ENCODE results near the gene RALGPS1.

The RALGPS1 gene

DNA sequence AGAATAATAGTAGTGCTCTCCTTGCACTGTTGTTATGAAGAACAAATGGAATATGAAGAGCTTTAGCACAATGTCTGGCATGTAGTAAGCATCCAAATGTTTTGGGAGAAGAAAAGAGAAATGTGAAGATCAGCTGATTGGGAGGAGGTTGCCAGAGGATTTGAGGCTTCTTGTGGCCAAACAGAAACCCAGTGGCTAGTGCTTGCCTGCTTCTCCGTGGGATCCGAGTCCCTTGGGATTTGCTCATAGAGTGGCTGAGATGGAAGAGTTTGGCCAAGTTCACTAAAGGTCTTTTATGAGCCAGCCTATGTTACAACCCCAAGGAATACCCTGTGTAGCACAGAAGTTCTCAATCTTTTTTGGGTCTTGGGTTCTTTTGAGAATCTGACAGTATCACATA lies 121.9 kb downstream of the RALGPS1 start:
- TF ChIP-seq, protein P1, sequence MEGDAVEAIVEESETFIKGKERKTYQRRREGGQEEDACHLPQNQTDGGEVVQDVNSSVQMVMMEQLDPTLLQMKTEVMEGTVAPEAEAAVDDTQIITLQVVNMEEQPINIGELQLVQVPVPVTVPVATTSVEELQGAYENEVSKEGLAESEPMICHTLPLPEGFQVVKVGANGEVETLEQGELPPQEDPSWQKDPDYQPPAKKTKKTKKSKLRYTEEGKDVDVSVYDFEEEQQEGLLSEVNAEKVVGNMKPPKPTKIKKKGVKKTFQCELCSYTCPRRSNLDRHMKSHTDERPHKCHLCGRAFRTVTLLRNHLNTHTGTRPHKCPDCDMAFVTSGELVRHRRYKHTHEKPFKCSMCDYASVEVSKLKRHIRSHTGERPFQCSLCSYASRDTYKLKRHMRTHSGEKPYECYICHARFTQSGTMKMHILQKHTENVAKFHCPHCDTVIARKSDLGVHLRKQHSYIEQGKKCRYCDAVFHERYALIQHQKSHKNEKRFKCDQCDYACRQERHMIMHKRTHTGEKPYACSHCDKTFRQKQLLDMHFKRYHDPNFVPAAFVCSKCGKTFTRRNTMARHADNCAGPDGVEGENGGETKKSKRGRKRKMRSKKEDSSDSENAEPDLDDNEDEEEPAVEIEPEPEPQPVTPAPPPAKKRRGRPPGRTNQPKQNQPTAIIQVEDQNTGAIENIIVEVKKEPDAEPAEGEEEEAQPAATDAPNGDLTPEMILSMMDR (IDR thresholded peaks at IDR 0.05) = no peak

DNA sequence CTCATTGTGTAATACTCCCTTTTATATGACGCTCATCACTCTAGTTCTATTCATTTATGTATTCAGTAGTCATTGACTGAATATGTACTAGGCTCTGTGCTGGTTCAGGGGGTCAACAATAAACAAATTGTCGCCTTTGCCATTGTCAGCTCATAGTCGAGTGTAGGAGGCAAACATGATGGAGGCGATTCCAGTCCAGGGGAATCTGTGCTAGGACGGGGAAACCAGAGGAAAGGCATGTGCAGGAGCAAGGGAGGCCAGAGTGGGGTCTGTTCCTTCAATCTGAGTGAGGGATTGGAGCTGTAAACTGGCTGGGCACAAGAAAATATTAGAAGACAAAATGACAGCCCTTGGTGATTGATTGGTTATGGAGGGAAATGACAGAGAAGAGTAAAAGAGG lies 123.9 kb downstream of the RALGPS1 start:
- TF ChIP-seq, protein P1 (IDR thresholded peaks at IDR 0.05) = no peak

DNA sequence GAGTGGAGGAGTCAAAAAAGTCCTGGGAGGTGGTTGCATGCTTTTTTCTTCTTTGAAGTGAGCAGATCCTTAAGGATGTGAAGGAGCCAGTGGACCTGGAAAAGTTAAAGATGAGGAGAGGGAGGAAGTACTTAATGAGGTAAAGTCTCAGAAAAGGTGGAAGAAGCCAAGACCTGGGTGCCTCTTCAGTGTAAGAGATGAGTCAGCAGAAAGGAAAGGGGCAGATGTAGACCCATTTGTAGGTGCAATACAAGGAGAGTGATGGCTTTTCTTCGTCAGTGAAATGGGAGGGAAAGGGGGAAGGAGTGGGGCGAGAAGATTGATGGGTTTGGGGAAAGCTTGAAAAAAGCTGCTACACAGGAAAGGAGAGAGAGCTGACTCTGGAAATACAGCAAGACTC lies 124.9 kb downstream of the RALGPS1 start:
- TF ChIP-seq, protein P1 (IDR thresholded peaks at IDR 0.05) = no peak

DNA sequence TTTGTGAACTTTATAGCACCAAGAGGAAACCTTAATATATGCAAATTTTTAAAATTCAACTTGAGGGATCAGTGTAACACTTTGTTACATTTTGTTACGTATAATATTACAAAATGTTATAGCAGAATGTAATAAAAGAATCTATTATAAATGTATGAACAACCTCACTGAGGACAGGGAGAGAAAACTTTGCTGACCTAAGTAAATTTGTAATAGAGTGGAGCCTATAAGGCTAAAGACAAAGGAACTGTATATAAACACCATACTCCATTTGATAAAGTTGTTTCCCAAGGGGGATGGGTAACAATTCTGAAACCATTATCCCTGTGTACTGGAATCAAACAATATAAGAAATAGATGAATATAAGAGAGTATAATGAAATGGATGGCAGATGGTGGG lies 130.6 kb downstream of the RALGPS1 start:
- TF ChIP-seq, protein P1 (IDR thresholded peaks at IDR 0.05) = no peak

DNA sequence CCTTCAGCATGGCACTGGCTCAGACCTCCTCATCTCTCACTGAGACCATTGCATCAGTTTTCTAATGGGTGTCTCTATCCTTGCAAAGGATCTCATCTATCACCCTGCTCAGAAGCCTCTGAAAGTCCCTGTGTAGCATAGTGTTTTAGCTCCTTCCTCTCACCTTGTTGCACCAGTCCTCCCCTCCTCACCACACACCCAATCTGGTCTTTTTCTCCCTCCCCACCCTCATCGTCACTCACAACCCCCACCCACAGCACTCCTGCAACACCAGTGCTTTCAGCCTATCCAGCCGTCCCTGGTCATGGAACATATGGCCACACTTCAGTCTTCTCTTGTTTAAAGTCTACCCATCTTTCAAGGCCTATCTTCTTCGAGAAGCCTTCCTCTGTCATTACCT lies 133.4 kb downstream of the RALGPS1 start:
- TF ChIP-seq, protein P1 (IDR thresholded peaks at IDR 0.05) = no peak

DNA sequence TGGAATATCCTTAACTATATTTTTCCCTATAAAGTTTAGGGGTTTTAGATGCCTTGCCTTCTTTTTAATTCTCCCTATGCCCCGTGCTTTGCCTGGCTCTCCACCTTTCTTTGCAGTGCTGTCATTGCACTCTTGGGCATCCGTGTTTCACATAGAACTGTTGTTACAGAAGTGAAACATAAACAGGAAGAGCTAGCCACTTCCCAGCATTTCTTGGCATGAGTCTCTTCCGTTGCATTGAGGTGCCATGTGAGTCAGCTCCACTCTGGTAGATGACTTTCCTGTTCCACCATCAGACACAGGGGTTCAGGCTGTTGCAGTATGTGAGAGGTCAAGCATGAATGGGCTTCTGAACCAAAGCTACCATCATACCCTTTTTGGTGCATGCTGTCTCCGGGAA lies 134.5 kb downstream of the RALGPS1 start:
- TF ChIP-seq, protein P1 (IDR thresholded peaks at IDR 0.05) = no peak

DNA sequence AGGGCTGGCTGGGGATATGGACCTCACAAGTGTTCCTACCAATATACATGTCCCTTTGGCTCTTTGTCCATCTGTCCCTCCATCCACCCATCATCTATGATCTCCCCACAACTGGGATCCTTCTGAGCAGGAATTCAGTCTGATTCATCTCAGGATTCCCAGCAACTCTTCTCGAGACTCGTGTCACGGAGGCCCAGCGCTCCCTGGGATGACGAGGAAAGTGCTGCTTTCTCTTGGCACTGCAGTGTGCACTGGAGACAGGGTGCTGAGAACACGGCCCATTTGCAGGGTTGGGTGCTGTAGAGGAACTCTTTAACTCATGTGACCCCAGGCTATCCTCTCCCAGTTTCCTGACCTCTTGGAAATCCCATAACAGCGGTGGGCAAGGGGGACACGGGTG lies 135.0 kb downstream of the RALGPS1 start:
- TF ChIP-seq, protein P1 (IDR thresholded peaks at IDR 0.05) = no peak

DNA sequence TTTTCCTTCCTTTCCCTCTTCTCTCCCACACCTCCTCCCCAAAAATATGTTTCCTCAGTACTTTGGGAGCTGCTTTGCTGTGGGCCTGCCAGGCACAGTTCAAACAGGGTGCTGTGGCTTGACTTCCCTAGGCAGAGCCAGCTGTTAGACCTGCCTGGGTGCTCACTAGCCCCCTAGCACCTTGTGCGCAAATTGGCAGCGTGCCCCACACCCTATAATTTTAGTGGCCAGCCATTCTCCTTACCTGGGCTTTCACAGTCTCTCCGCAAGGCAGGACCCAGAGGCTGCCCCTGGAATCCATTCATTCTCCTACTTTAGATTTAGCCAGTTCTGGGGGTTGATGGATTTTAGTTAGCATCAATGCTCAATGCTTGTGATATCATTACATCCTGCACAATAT lies 135.6 kb downstream of the RALGPS1 start:
- TF ChIP-seq, protein P1 (IDR thresholded peaks at IDR 0.05) = no peak
